GM18517 (cell line): Measurements from ENCODE around the gene CEP120.
A peak's percentile ranks its signal among the peaks of the same experiment; 100 is the strongest.
"Not testable (repeated sequence)": the region's sequence is repeated elsewhere in the genome, so short reads cannot be mapped to it uniquely, and the experiment has no call there.

Experiments used
- ATAC-seq: cut with Tn5 transposase; IDR thresholded peaks from one replicate; pipeline ENCODE4 v1.9.1; 2021; ENCODE audit warnings: mild to moderate bottlenecking, moderate library complexity; ENCODE audit not compliant: unreplicated experiment

The CEP120 gene

GRCh38 chr5:123423278-123424149 lies at the start of gene CEP120:
TSS of gene CEP120 (minus strand) at chr5:123423403. CDS start at chr5:123422998, 405 bp downstream.
- peak; percentile 99 for ATAC-seq

- ATAC-seq: no peak
Observed at GRCh38 chr5:123472150-123472924, 49.1 kb upstream of the CEP120 start.

GRCh38 chr5:123471385-123471784 lies 48.2 kb upstream of the CEP120 start:
- ATAC-seq: no peak

- ATAC-seq: not testable (repeated sequence)
Observed at GRCh38 chr5:123466839-123467238, 43.6 kb upstream of the CEP120 start.

- no peak for ATAC-seq
Observed at GRCh38 chr5:123460296-123460729, 37.1 kb upstream of the CEP120 start.

- not testable (repeated sequence) for ATAC-seq
Observed at GRCh38 chr5:123458994-123459393, 35.8 kb upstream of the CEP120 start.

- ATAC-seq: no peak
Observed at GRCh38 chr5:123456242-123456641, 33.0 kb upstream of the CEP120 start.

- ATAC-seq: peak; percentile 96
Observed at GRCh38 chr5:123455640-123456039, 32.4 kb upstream of the CEP120 start.

GRCh38 chr5:123455095-123455494 lies 31.9 kb upstream of the CEP120 start:
- peak; percentile 50 for ATAC-seq

GRCh38 chr5:123454259-123454911 lies 31.2 kb upstream of the CEP120 start:
- no peak for ATAC-seq

GRCh38 chr5:123452401-123452800 lies 29.2 kb upstream of the CEP120 start:
- no peak for ATAC-seq

GRCh38 chr5:123451047-123451446 lies 27.8 kb upstream of the CEP120 start:
- ATAC-seq: no peak

- ATAC-seq: no peak
Observed at GRCh38 chr5:123450640-123451039, 27.4 kb upstream of the CEP120 start.

GRCh38 chr5:123450114-123450513 lies 26.9 kb upstream of the CEP120 start:
- no peak for ATAC-seq

GRCh38 chr5:123449424-123449974 lies 26.3 kb upstream of the CEP120 start:
- ATAC-seq: no peak

GRCh38 chr5:123448743-123449142 lies 25.5 kb upstream of the CEP120 start:
- ATAC-seq: no peak

- peak; percentile 96 for ATAC-seq
Observed at GRCh38 chr5:123448017-123448617, 24.9 kb upstream of the CEP120 start.

- no peak for ATAC-seq
Observed at GRCh38 chr5:123444016-123444415, 20.8 kb upstream of the CEP120 start.

- no peak for ATAC-seq
Observed at GRCh38 chr5:123441408-123441807, 18.2 kb upstream of the CEP120 start.

- no peak for ATAC-seq
Observed at GRCh38 chr5:123440456-123441181, 17.4 kb upstream of the CEP120 start.
